GM18499 (cell line): ENCODE results near the gene MSH6.
"Not testable (repeated sequence)": the region's sequence is repeated elsewhere in the genome, so short reads cannot be mapped to it uniquely, and the experiment has no call there.

Experiments
- ATAC-seq: cut with Tn5 transposase; IDR thresholded peaks from one replicate; pipeline ENCODE4 v1.9.1; 2021; ENCODE audit warnings: moderate number of reproducible peaks; ENCODE audit not compliant: insufficient read depth, unreplicated experiment

The MSH6 gene

DNA sequence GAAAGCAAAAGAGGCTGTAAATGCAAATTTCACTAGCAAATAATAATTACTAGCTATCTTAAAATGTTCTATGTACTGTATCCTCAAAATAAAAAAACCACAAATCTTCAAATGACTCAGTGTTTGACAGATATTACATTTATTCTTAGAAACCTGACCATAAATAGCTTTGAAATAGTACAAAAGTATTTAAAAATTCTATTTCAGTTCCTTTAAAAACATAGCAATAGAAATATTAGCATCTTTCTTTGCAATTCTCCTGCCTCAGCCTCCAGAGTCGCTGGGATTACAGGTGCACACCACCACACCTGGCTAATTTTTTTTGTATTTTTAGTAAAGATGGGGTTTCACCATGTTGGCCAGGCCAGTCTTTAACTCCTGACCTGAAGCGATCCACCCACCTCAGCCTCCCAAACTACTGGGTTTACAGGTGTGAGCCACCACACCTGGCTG, 50.6 kb downstream of the MSH6 start:
- ATAC-seq = peak; percentile 82

DNA sequence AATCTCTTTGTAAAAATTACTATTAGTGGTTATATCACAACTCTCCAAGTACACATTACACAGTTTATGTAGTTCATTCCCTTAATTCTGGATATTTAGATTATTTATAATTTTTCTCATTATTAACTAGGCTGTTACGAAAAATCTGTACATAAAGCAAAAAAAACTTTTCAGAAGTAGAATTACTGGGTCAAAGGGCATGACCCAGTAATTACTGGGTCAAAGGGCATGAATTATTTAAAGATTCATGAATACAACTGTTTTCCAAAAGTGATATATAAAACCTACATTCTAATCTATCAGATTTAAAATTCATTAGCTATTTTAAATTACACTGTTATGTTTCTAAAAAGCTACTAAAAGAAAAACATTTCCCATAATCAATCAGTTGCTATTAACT, 55.3 kb downstream of the MSH6 start:
- ATAC-seq = no peak

DNA sequence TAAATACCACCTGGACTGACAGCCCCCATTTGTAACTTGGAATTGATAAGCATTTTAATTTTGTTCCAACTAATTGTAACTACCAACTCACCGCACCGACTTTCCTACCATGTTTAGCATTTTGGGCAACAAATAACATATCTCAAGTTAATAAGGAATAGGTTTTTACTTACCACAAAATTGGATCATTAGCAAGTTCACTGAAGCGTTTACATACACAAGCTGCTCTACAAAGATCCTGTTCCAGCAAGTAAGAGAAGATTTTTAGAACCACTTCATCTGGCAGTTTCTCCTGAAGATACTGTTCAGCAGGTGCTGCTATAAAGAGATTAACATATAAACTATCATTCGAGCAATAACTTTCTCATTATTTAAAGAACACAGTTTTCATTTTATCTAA, 55.7 kb downstream of the MSH6 start:
- no peak for ATAC-seq

DNA sequence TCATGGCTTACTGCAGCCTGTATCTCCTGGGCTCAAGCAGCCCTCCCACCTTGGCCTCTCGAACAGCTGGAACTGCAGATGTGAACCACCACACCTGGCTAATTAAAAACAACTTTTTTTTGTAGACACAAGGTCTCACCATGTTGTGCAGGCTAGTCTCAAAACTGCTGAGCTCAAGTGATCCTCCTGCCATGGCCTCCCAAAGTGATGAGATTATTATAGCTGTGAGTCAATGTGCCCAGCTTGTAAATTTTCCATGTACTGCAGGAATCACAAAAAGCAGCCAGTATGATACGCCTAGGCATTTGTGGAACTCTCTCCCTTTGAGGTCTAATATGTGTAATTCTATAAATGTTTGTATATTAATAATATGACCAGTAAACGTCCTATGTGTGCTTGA, 59.9 kb downstream of the MSH6 start:
- ATAC-seq = no peak

DNA sequence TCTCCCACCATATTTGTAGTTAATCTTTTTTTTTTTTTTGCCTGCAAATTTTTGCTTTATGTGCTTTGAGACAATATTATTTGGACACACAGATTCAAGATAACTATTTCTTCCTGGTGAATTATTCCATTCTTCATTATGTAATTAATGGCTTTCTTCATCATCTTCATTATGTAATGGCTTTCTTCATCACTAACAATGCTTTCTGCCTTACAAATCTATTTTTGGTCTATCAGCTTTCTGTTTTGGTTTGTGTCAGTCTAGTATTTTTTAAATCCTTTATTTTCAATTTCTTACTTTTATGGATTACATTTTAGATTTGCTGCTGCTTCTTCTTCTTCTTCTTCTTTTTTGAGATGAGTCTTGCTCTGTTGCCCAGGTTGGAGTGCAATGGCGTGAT, 60.5 kb downstream of the MSH6 start:
- no peak for ATAC-seq

DNA sequence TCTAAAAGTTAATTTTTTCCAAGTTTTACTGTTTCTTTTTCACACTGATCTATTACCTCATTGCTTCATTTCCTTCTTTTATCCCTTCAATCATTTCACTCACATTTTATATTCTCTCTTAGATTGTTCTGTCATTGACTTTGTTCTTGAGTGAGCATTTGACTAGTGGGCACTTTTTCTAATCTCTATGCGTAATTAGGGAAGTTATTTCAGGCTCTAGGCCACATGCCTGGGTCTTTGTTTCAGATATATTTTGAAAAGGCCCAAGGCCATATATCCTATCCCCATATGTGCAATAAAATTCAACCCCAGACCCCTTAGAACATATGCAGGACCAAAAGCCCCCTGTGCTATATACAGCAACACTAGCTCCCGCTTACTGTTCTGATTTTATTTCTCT, 61.2 kb downstream of the MSH6 start:
- ATAC-seq = no peak

DNA sequence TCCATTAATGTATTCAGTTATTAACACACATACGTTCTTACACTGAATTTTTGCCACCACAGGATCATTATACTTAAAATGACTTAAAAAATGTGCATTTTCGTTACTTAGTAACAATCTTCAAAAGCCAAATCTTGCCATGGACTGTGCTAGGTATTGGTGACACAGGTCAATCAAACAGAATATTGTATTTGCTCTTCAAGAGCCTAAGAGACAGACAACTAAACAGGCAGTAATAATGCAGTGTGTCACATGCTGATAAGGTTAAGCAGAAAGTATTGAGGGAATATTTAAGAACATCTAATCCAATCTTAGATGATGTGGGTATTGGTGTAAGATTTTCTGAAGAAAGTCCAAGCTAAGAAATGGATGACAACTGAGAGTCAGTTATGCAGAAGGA, 66.4 kb downstream of the MSH6 start:
- no peak for ATAC-seq

DNA sequence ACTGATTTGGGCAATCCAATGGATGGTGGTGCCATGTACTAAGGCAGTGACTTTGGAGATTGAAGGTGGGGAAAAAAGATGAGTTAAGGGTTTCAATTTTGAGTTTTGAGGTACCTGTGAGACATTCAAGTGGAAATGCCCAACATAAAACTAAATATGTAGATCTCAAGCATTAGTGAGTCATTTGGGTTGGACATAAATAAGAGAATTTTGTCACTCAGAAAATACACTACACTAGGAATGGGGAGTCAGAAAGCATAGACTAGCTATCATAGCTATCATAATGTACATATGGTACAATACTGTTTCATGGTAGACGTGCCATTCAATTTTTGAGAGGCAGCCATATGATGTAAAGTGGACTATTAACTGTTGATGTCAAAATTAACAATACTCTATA, 67.3 kb downstream of the MSH6 start:
- ATAC-seq = no peak

DNA sequence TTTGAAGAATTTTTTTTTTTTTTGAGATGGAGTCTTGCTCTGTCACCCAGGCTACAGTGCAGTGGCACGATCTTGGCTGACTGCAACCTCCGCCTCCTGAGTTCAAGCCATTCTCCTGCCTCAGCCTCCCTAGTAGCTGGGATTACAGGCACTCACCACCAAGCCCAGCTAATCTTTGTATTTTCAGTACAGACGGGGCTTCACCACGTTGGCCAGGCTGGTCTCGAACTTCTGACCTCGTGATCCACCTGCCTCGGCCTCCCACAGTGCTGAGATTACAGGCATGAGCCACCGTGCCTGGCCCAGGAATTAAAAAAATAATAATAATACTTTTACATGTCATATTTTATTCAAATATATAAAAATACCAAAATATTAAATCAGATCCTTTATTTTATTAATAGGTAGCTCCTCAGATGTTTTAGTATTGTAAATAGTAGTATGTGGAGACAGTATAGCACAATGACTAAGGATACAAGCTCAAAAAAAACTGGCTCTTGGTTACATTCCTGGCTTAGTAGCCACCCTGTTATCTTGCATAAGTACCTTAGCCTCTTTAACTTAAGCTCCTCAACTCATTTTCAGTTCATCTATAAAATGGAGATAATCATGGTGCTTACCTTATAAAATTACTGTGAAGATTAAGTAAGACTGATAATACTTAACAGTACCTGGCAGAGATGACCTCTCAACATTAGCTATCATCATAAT, 70.3 kb downstream of the MSH6 start:
- ATAC-seq = not testable (repeated sequence)
